ENCODE data around the gene RPL29.
"Not testable (repeated sequence)": the region's sequence is repeated elsewhere in the genome, so short reads cannot be mapped to it uniquely, and the experiment has no call there.

RPL29 gene

GRCh38 chr3:51995346-51996163, at the start of gene RPL29:
Gene RPL29 (minus strand): TSS chr3:51995895. CDS start chr3:51995461, 434 bp downstream.
- peak; percentile 88 for DNase-seq

DNA sequence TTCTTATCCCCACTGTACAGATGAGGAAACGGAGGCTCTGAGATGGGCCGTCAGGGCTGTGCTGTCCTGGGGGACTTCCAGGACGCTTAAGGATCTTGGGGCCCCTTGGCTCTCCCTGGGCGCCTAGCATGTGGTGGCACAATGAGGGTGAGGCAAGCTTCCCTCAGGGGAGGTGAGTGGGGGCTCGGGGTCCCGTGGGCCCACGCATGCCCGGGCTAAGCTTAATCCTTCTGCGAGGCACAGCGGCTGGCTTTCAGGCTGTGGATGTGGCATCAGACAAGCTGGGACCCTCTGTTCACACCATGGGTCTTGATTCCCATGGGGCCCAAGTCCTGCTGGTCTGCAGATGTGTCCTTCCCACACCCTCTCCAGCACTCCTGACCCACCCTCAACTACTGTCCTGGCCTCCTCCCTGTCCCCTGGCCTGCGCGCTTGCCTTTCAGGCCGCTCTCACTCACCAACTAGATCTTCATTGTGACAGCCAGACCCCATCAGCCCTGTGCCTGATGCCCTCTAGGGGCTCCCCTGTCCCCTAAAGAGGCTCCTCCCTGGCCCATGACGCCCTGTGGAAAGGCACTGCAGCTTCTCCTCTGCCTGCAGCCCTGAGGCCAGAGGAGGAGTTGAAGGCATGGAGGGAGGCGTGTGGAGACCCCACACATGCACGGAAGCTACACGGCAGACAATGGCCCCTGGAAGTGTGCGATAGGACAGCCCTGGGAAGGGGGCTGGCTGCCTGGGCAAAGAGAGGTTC, 49.3 kb upstream of the RPL29 start:
- DNase-seq: no peak

- no peak for DNase-seq
Measured at GRCh38 chr3:52043750-52044149, 48.1 kb upstream of the RPL29 start.

DNA sequence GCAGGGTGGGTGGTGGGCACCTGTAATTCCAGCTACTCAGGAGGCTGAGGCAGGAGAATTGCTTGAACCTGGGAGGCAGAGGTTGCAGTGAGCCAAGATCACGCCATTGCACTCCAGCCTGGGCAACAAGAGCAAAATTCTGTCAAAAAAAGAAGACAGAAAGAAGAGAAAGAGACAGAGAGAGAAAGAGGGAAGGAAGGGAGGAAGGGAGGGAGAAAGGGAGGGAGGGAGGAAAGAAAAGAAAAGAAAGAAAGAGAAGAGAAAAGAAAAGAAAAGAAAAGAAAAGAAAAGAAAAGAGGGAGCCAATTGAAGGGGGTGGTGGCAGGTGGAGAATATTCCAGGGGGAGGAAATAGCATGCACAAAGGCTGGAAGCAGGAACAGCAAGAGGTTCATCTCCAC, 47.3 kb upstream of the RPL29 start:
- DNase-seq: not testable (repeated sequence)

- no peak for DNase-seq
Measured at GRCh38 chr3:52041118-52041731, 45.5 kb upstream of the RPL29 start.

- DNase-seq: no peak
Measured at GRCh38 chr3:52040600-52040999, 44.9 kb upstream of the RPL29 start.

DNA sequence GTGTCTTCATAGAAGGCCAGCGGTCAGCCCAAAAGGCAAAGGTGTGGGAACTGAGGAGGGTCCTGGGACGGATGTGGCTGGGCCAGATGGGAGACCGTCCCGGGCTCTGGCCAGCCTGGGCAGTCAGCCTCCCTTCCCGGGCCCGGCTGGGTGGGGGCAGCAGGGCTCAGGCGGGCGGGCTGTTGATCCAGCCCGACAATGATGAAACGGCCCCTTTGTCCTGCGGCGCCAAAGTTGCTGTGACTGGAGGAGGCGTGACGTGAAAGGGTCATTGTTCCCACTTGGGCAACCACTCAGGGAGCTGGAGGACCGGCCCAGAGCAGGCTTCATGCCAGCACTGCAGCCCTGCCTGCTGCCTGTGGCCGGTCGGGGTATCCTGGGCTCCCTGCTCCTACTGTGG, 44.2 kb upstream of the RPL29 start:
- no peak for DNase-seq

GRCh38 chr3:52039426-52039825, 43.7 kb upstream of the RPL29 start:
- DNase-seq: no peak

DNA sequence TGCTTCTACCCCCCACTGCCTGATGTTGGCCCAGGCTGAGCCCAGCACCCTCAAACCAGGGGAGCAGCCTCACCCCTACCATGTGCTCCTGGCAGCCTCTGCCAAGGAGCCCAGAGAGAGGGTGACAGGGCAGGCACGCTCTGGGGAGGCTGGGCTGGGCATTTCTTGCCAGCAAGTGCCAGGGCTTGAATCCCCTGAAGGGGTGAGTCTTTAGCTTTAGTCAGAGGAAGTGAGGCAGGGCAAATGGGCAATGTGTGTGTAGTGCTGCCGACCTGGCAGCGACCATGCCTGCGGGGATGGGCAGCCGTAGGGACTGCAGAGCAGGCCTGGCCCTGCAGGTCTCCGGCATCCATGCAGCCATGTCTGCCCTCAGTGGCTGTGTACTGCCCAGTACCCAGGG, 42.5 kb upstream of the RPL29 start:
- no peak for DNase-seq

GRCh38 chr3:52037291-52037690, 41.6 kb upstream of the RPL29 start:
- DNase-seq: no peak

DNA sequence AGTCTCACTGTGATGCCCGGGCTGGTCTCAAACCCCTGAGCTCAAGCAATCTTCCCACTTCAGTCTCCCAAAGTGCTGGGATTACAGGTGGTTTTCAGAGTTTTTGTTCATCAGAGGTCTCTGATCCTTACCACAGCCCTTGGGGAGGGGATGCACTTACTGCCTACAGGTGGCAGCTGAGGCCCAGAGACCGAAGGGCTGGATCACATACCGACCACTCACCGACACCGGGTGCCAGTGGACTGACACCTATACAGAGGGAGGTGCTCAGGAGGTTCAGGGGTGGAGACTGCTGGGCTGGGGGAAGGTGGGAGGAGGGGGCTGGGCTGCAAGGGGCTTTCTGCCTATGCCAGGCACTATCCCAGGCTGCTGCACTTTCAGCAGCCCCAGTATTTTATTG, 41.1 kb upstream of the RPL29 start:
- no peak for DNase-seq

GRCh38 chr3:52036222-52036694, 40.6 kb upstream of the RPL29 start:
- no peak for DNase-seq

- DNase-seq: no peak
Measured at GRCh38 chr3:52034651-52035050, 39.0 kb upstream of the RPL29 start.

- DNase-seq: no peak
Measured at GRCh38 chr3:52034212-52034611, 38.5 kb upstream of the RPL29 start.

GRCh38 chr3:52033748-52034147, 38.1 kb upstream of the RPL29 start:
- not testable (repeated sequence) for DNase-seq

GRCh38 chr3:52032702-52033408, 37.2 kb upstream of the RPL29 start:
- DNase-seq: no peak

DNA sequence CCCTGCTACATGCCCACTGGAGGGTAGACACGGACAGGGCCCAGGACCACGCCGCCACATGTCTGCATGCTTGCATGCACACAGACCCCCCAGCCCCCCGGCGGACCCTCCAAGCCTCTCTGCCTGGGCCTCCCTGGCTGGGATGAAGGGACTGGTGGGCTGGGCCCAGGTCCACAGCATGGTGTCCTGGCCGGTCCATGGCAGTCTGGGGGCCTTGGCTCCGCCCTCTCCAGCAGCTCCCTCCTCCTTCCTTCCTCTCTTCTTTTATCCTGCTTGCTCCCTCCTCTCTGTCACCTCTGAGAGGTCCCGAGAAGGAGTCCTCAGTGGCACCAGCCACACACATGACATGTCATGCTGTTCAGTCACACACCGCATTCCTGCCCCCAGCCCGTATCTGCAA, 36.2 kb upstream of the RPL29 start:
- no peak for DNase-seq

- no peak for DNase-seq
Measured at GRCh38 chr3:52030714-52031310, 35.1 kb upstream of the RPL29 start.

DNA sequence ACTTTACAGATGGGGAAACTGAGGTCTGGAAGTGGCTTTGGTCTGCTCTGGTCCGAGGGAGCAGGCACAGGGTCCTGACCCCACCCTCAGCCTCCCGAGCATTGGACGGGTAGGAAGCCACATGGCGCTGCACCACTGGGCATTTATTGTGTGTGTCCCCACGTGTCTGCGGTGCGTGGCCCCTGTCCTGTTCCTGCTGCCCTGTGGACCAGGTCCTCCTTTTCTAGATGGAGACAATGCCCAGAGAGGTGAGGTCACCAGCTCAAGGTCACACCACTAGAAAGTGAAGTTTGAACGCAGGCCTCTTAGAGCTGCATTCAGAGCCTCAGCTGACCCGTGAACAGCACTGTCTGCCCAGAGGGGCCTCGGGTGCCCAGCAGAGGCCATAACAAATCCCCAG, 33.8 kb upstream of the RPL29 start:
- no peak for DNase-seq

DNA sequence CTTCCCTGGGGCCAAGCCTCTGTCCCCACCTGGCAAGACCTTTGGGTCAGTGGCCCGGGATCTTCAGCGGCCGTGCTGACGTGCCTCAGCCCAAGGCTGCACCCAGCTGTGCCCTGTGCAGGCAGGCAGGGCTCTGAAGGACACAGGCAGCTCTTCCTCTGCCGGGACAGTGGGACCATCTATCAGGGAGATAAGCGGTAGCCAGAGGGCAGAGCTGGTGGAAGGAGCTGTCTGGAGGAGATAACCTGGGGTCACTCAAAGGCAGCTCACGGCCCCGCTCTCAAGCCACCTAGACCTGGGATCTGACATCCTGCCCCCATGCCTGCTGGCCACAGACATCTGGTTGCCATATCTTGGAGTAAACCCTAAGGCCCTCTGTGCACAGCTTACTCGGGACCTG, 33.4 kb upstream of the RPL29 start:
- no peak for DNase-seq

DNA sequence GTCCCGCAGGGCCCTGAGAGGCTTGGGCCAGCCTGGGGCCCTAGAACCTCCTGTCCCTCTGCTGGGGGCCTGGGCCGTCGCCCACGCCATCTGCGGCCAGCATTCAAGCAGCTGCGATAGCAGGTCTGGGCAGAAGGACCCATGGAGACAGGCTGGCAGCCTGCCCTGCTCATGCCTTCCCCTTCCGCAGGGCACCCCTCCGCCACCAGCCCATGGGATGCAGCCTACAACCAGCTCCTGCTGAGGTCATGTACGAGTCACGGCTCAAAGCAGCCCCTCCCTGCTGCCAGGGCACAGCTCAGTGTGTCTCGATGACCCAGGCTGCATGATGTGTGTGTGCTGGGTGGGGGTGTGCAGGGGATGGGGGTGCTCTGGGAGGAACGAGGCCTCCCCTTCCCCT, 32.9 kb upstream of the RPL29 start:
- DNase-seq: no peak

DNA sequence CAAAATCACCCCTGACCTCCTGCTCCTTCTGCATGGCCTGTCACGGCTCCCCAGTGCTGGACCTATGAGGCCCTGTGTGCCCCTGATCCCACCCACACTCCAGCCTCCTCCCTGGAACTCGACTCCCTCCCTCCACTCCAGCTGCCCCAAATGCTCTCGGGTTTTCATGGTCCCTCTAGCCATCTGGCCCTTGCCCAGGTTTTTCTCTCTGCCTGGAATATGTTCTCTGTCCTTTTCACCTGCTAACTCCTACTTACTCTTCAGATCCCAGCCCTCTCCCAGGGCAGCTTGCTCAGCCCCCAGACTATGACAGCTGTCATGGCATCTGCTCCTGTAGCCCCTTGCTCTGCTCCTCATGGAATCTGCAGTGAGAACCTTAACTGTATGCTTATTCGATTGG, 30.3 kb upstream of the RPL29 start:
- DNase-seq: no peak

DNA sequence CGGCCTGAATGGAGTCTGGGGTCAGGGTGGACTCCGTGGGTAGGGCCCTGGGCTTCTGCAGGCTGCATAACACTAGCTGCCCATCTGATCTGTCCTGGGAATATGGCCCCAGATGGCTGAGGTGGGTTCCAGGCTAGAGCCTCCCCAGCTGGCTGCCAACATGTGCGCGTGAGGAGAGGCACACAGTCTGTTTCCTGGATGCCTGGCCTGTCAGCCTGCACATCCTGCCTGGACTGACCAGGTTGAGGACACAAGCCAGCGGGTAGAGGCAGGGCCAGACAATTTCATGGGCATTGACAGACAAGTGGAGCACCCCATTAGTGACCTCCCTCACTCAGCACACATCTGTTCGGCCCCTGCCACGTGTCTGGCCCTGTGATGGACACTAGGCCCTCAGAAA, 29.8 kb upstream of the RPL29 start:
- no peak for DNase-seq
